HG02642 (cell line): ENCODE results near the gene COG2.
"Not testable (repeated sequence)": the region's sequence is repeated elsewhere in the genome, so short reads cannot be mapped to it uniquely, and the experiment has no call there.

Source experiments
- ATAC-seq: cut with Tn5 transposase; IDR thresholded peaks from one replicate; pipeline ENCODE4 v1.9.1; 2021; ENCODE audit warnings: mild to moderate bottlenecking; ENCODE audit not compliant: unreplicated experiment, poor library complexity

COG2 gene

GRCh38 chr1:230696722-230697437 lies 54.6 kb downstream of the COG2 start:
- no peak for ATAC-seq

- no peak for ATAC-seq
Observed at GRCh38 chr1:230698130-230698529, 55.8 kb downstream of the COG2 start.

- not testable (repeated sequence) for ATAC-seq
Observed at GRCh38 chr1:230698964-230699363, 56.7 kb downstream of the COG2 start.

- no peak for ATAC-seq
Observed at GRCh38 chr1:230699716-230700115, 57.4 kb downstream of the COG2 start.

- ATAC-seq, result no peak
Observed at GRCh38 chr1:230700132-230700531, 57.9 kb downstream of the COG2 start.

GRCh38 chr1:230701434-230701833 lies 59.2 kb downstream of the COG2 start:
- ATAC-seq, result no peak

GRCh38 chr1:230701895-230702768 lies 59.9 kb downstream of the COG2 start:
- no peak for ATAC-seq

GRCh38 chr1:230702934-230703678 lies 60.8 kb downstream of the COG2 start:
- ATAC-seq, result no peak

GRCh38 chr1:230703679-230704385 lies 61.6 kb downstream of the COG2 start:
- ATAC-seq, result no peak

GRCh38 chr1:230704830-230705229 lies 62.5 kb downstream of the COG2 start:
- ATAC-seq, result no peak

GRCh38 chr1:230705289-230706019 lies 63.2 kb downstream of the COG2 start:
- no peak for ATAC-seq

- no peak for ATAC-seq
Observed at GRCh38 chr1:230706020-230706699, 63.9 kb downstream of the COG2 start.

GRCh38 chr1:230706887-230707731 lies 64.8 kb downstream of the COG2 start:
- ATAC-seq, result no peak

GRCh38 chr1:230707732-230708630 lies 65.7 kb downstream of the COG2 start:
- no peak for ATAC-seq

GRCh38 chr1:230708631-230709580 lies 66.6 kb downstream of the COG2 start:
- no peak for ATAC-seq
